GM06990 (cell line): ENCODE data around the gene SMCR8.

Source experiments
- DNase-seq: peaks from one replicate; pipeline ENCODE4 v3.0.0-alpha.2; 2011; ENCODE audit not compliant: insufficient read length; ENCODE audit errors: extremely low read depth
- H3K27me3 ChIP-seq: replicated peaks from 2 replicates; pipeline ENCODE4 v1.6.0; 2011; ENCODE audit warnings: low read length; ENCODE audit not compliant: control insufficient read depth, insufficient read depth
- H3K36me3 ChIP-seq: 2 replicates; pipeline ENCODE4 v1.5.1; 2011; ENCODE audit warnings: low read length; ENCODE audit not compliant: control insufficient read depth, insufficient read depth
- H3K4me3 ChIP-seq: replicated peaks from 2 replicates; pipeline ENCODE4 v1.5.1; 2011; ENCODE audit warnings: low read depth, mild to moderate bottlenecking, control low read depth, low read length
- TF ChIP-seq, protein P1 (sequence below): IDR thresholded peaks from 2 replicates; pipeline ENCODE4 v1.5.1; 2011; ENCODE audit warnings: low read length, control low read depth, mild to moderate bottlenecking, inconsistent platforms; ENCODE audit not compliant: insufficient read depth, poor library complexity, severe bottlenecking

The SMCR8 gene, protein sequence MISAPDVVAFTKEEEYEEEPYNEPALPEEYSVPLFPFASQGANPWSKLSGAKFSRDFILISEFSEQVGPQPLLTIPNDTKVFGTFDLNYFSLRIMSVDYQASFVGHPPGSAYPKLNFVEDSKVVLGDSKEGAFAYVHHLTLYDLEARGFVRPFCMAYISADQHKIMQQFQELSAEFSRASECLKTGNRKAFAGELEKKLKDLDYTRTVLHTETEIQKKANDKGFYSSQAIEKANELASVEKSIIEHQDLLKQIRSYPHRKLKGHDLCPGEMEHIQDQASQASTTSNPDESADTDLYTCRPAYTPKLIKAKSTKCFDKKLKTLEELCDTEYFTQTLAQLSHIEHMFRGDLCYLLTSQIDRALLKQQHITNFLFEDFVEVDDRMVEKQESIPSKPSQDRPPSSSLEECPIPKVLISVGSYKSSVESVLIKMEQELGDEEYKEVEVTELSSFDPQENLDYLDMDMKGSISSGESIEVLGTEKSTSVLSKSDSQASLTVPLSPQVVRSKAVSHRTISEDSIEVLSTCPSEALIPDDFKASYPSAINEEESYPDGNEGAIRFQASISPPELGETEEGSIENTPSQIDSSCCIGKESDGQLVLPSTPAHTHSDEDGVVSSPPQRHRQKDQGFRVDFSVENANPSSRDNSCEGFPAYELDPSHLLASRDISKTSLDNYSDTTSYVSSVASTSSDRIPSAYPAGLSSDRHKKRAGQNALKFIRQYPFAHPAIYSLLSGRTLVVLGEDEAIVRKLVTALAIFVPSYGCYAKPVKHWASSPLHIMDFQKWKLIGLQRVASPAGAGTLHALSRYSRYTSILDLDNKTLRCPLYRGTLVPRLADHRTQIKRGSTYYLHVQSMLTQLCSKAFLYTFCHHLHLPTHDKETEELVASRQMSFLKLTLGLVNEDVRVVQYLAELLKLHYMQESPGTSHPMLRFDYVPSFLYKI

DNA sequence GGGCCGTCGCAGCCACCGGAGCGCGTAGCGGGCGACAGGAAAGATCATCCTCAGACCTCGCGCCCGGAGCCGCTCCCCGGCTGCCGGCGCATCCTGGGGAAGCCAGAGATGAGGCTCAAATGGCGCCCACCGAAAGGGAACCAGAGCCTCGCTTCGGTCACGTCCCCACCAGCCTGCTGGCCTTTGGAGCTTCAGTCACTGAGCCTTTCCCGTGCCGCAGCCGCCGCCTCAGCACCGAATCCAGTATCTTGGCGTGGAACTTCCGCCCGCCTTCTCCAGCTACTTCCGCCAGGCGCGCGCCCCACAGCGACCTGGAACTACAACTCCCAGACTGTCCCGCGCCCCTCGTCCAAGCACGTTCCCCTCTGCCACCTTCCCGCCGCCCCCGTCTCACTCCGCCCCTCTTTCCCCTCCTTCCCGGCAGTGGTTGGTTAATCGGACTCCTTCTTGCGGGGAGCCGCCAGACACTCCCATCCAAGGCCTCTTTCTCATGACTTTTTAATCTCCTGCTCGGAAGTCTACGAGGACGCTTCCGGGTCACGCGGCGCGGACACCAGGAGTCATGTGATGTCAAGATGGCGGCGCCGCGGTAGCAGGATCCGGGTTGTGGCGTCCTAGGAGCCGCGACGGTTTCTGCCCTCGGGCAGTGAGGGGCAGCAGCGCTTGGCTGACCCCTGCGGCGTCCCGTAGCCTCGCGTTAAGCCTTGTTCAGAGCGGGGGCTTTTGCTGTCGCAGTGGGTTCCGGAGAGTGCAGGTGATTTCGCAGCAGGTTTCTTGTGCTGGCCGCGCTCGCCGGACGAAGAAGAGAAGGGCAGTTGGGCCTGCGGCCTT, at the start of gene SMCR8, which contains the start of gene TOP3A:
Gene SMCR8, plus strand, starts transcription at position 563 of the 831 bp plus-strand sequence. CDS start 497 bp downstream, outside the sequence.
Gene TOP3A, minus strand, starts transcription at position 264 of the 831 bp plus-strand sequence. Its CDS starts 216 bp downstream, at position 48.
- peak; percentile 96 for DNase-seq
- Histone ChIP-seq H3K27me3 (no peaks in the 10 kb centered on the region), H3K36me3 (peaks cover 12% of the 10 kb centered on the region), H3K4me3 (peak within 1 kb of the TSS; percentile 81)
- TF ChIP-seq, protein P1, sequence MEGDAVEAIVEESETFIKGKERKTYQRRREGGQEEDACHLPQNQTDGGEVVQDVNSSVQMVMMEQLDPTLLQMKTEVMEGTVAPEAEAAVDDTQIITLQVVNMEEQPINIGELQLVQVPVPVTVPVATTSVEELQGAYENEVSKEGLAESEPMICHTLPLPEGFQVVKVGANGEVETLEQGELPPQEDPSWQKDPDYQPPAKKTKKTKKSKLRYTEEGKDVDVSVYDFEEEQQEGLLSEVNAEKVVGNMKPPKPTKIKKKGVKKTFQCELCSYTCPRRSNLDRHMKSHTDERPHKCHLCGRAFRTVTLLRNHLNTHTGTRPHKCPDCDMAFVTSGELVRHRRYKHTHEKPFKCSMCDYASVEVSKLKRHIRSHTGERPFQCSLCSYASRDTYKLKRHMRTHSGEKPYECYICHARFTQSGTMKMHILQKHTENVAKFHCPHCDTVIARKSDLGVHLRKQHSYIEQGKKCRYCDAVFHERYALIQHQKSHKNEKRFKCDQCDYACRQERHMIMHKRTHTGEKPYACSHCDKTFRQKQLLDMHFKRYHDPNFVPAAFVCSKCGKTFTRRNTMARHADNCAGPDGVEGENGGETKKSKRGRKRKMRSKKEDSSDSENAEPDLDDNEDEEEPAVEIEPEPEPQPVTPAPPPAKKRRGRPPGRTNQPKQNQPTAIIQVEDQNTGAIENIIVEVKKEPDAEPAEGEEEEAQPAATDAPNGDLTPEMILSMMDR = no peak

DNA sequence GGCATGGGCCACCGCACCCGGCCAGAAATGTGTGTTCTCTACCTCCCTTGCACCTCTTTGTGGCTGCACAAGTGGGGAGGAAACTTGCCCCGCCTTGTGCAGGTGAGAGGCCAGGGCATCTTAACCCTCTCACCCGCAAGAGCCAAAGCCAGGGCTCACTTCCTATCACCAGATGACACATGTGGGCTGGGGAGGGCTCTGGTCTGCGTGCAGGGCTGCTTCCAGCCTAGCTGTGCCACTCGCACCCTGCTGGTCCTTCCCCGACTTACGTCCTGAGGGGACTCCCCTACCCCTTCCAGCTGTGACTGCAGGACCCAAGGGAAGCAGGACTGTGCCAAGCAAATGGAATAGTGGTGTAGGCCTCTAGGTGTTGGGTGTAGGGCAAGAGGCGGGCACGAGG, 47.7 kb upstream of the SMCR8 start:
- DNase-seq = no peak
- Histone ChIP-seq H3K36me3 (peaks cover 6% of the 10 kb centered on the region), H3K4me3 (no peak overlapping the region), H3K27me3 (no peaks in the 10 kb centered on the region)
- TF ChIP-seq, protein P1 = no peak

DNA sequence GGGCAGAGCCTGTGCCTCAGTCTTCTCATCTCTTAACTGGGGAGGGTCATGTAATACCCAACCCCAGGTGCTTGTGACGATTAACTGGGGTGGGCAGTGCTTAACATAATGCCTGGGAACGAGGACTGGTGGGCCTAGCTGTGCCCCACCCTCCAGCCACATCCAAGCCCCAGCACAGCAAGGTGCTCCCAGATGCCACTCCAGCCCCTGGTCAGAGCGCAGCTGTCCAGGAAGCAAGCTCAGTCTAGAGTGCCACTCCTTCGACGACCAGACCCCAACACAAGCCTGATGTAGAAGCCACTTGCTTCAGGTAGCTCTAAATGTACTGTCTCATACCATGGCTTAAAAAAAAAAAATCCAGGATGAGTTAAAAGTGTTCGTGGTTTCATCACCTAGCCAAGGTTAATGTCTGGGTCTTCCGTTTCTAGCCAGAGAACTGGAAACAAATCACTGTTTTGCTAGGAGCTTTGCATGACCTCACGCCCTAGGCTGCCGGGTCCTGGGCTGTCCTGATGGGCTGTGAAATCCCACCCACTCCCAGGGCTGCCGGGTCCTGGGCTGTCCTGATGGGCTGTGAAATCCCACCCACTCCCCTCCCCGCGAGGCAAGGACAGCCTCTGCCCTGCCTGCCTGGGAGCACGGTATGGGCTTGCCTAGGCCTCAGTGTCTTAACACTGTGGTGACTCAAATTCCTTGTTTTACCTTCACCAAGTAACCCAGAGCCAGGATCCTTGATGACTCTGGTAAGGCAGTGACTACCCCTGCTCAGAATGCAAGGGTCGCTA, 47.0 kb upstream of the SMCR8 start:
- no peak for DNase-seq
- peaks cover 6% of the 10 kb centered on the region for H3K36me3 ChIP-seq
- no peaks in the 10 kb centered on the region for H3K27me3 ChIP-seq
- TF ChIP-seq, protein P1 = no peak
- H3K4me3 ChIP-seq = no peak overlapping the region

DNA sequence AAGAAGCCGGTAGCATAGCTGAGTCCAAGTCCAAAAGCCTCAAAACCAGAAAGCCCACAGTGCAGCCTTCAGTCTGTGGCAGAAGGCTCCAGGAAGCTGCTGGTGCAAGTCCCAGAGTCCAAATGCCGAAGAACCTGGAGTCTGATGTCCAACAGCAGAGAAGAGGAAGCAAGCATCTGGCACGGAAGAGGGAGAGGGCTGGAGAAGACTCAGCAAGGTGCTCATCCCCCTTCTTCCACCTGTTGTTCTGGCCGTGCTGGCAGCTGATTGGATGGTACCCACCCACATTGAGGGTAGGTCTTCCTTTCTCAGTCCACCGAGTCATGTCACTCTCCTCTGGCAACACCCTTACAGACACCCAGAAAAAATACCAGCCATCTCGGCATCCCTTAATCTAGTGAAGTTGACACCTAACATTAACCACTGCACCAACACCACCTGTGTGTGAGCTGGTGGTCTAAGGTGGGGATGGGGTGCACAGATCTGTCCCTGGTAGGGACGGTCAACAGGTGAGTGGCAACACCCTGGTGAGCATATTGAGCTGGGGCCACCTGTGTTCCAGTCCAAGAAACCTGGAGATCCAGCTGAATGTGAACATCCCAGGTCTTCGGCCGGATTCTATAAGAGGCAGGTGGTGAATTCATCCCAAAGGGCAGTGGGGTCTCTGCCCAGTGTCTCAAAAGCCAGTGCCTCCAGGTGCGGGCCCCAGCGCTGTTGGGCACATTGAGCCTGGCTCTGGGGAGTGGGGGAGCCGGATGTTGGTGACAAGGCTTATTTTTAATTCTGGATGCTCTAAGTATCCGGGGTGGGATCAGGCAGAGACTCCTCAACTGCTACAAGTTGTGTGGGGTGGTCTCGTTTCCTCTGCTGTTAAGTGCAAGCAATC, 44.8 kb upstream of the SMCR8 start:
- Histone ChIP-seq H3K27me3 (no peaks in the 10 kb centered on the region), H3K36me3 (peaks cover 5% of the 10 kb centered on the region), H3K4me3 (no peak overlapping the region)
- no peak for DNase-seq
- TF ChIP-seq, protein P1 = no peak
